ENCODE measurements around the gene BAHCC1. TPM values are rescaled to one million over a fixed set of nuclear protein-coding genes. Genes with fewer than 3 reads are reported as not detected.

BAHCC1 gene
- total RNA-seq, 1 experiment from 2014 or later: 9.6 TPM

DNA sequence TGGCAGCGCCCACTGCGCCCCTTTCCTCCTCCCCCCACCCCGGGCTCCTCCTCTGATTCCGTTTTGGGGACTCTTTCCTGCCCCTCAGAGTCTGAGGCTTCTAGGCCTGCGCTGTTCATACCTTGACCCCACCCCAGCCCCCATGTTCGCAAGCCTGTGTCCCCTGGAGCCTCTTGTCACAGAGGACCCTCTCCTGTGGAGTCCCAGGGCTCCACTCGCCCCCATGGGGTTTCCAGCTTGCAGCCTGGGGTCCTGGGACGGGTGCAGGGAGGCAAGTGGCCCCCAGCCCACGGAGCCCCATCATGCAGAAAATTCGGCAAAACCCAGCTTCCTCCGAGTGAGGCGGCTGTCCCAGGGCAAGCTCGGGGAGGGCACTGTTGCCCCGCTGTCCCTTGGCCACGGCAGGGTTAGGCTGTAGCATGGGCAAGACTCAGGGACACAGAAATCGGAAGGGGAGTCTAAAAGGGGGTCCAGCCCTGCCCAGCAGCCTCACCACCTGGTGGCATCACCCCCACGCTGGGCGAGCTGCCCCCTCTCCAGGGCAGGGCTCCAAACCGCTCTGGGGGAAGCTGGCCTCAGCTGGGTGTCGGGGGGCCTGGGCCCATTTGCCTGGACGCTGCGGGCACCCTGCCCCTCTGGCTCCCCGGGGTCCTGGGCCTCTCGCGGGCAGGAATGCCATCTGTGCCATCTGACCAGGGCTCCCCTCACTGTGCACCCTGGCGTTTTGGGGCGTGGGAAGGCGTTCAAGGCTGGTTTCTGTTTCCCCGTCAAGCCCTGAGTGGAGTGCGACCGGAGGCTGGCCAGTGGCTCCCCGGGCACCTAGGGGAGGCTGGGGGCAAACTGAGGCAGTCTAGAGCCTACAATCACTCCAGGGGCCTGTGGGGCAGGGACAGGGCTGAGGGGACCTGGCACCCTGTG is 11.5 kb upstream of the BAHCC1 start:
- in situ Hi-C loops (cut with HindIII; ENCODE audit: low sequenced_read_pairs): no loop called here
- DNase-seq (ENCODE audit: low spot score): no peak

DNA sequence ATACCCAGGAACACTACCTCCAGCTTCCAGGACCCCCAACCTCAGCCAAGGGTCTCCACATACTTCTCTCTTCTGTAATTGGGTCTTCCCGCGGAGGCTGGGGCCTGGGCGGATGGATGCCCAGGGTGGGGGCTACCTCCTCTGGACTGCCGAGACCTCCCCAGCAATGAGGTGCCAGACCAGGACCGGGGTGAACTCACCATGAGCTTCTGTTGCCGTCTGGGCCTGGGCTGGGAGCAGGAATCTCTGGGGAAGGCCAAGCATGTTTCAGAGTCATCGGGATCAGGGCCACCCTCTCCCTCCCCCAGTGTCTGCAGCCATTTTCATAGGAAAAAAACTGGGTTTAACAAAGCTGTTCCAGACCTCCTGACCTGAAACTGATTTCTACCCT is 10.3 kb upstream of the BAHCC1 start:
- no peak for DNase-seq (ENCODE audit: low spot score)
- in situ Hi-C loops (cut with HindIII; ENCODE audit: low sequenced_read_pairs): no loop called here

DNA sequence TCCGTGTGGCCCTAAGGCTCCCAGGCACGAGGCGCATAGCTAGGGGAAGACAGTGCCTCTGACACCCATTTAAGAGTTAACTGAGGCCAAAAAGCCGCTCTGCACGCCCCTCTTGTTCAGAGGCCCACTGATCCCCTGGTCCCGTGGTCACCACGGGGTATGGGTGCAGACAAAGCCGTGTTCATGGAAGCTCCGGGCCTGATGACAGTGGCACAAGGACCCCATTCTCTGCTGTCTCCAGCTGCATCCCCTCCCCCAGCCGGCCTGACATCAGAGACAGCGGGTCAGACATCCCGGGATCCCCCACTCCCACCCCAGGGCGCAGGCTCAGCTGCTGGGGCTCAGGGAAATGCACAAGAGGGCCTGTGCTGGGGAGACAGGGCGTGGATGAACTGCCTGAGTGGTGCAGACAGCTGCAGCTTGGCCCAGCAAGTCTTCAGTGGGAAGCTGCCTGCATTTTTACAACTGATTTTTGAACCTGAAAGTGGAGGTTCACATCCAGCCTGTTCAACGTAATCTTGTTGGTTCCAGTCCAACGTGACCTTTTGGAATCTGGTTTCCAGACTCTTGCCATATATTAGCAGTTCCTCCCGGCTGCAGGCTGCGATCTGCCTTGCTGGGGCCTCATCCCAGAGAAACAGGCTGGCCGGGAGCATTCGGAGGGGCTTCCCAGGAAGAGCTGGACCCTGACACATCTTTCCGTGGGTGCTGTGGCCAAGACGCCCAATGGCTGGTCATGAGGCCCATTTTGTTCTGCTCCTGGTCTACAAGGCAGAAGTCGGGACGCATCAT is 9.7 kb upstream of the BAHCC1 start:
- DNase-seq (ENCODE audit: low spot score): peak; percentile 28
- in situ Hi-C loops (cut with HindIII; ENCODE audit: low sequenced_read_pairs): no loop called here

DNA sequence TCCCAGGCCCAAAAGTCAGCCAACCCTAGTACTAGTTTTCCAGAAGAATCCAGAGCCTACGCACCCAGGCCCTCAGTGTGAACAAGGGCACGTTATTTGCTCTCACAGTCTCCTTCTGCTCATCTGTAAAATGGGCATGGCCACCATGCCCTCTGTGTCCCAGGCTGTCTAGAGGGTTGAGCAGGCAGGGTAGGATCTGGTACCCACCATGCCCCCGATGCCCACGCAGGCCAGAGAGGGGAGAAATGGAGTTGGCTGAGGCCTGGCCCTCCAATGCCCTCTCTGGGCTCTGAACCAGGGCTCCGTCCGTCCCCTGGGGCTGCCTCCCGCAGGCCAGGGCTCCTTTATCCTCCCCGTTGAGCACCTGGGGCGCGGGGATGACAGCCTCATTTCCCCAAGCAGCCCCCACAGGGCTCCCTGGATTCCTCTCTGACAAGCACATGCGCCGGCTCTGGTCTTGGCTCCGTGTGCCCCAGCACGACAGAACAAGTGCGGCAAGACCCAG is 9.1 kb upstream of the BAHCC1 start:
- DNase-seq (ENCODE audit: low spot score): peak; percentile 34
- in situ Hi-C loops (cut with HindIII; ENCODE audit: low sequenced_read_pairs): no loop called here

DNA sequence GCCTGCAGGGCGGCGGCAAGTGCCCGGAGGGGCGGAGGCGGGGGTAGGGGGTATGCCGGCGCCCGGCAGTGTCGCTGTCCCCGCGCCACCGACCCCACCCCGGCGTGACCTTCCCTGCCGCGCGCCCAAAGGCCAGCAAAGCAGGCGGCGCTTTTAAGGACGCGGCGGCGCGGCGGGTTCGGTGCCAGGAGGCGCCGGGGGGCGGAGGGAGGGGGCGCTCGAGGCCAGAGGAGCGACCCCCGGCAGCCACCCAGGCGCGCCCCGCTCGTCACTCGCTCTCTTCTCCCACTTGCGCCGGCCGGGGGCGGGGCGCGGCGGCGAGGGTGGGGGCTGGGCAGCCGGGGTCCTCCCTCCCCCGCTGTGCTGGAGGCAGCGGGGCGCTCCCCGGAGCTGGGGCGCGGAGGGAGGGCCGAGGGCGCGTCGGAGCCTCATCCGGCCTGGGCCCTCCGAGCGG is 8.6 kb upstream of the BAHCC1 start:
- no peak for DNase-seq (ENCODE audit: low spot score)
- in situ Hi-C loops (cut with HindIII; ENCODE audit: low sequenced_read_pairs): no loop called here

DNA sequence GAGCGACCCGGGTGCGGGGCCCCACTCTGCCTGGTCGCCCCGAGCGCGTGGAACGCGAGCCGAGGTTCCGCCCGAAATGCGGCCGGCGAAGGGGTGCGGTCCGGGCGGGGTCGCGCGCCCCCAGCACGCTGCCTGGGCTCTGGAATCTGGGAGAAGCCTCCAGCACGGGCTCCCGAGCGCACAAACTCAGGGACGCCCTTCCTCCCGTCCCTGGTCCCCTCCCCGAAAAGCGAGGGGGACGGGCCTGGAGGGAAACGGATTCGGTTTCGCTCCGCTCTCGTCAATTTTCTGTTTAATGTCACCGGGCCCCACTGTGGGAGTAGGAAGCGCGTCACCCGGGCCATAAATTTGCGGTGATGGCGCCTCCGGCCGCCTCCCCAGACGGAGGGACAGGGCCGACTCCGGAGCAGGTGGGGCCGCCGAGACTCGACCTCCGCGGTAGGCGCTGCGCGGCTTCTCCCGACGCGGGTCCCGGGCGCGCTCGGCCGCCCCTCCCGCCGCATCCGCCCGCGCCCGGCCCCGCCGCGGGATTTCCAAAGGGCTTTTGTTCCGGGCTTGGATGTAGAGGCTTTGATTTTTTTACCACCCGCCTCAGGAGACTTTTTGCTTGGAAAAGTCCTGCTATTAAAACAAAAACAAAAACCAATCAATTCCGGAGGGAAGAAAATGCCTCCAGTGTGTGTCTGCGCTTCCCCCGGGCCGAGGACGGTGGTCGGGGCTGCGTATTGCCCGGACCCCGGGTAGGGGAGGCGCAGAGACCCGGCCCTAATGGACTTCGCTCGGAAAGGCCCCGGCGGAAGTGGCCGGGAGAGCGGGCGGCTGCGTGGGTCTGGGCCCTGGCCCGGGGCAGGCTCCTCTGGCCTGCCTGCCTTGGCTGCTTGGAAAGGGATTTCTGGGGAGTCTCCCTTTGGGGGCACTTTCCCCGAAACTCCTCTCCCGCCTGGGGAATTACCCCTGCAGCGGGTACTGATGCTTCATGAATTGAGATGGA is 7.9 kb upstream of the BAHCC1 start:
- in situ Hi-C loops (cut with HindIII; ENCODE audit: low sequenced_read_pairs): no loop called here
- peak; percentile 46 for DNase-seq (ENCODE audit: low spot score)

DNA sequence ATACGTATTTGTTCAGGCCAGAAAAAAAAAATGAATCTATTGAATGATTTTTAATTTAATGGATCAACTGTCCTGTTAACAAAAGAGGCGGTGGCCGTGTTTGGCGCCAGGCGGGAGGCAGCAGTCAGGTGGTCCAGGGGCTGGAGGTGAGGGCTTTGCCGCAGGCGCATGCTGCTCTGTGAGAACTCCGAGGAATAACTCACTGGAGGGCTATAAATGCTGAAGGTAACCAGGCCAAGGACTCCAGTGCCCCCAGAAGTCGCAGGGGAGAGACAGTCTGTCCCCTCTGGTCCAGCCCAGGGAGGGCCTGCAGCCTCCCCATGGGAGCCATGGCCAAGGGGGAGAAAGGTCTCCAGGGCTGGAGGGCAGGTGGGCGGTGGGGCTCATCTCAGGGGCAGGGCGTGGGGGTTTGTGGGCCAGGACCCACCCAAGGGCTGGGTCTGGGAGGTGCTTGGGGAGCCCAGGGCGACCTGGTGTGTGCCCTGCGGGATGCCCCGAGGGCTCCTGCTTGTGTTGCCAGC is 7.1 kb upstream of the BAHCC1 start:
- in situ Hi-C loops (cut with HindIII; ENCODE audit: low sequenced_read_pairs): no loop called here
- DNase-seq (ENCODE audit: low spot score): peak; percentile 23

DNA sequence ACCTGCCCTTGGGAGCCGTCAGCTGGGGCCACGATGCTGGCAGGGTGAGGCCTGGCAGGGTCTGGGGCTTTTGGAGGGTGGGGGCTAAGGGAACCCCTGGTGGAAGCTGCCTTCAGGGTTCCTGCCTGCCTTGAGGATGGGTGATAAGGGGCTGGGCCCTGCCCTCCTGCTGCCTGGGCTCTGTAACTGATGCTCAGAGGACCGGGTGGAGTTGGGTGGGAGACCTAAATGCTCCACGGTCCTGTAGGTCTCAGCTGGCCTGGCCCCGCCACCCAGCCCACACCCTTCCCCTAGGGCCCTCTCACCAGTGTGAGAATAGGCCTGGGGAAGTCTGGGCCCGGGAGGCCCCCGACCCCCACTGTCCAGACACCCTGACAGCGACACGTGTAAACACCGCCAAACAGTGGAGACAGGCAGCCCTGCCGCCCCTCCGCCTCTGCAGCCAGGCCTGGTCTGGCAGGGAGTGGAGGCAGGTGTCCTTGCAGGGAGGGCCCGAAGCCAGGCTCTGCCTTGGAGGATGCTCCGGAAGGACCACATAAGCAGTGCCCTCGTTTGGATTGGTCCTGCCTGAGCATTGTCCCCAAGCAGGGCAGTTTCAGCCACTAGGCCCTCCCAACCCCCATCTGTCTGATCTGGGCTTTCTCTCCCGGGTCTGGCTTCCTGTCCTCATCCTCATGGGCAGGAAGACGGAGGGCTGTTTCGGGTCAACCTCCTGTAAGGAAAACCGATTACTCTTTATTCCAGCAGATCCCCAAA is 6.5 kb upstream of the BAHCC1 start:
- in situ Hi-C loops (cut with HindIII; ENCODE audit: low sequenced_read_pairs): no loop called here
- DNase-seq (ENCODE audit: low spot score): peak; percentile 98

DNA sequence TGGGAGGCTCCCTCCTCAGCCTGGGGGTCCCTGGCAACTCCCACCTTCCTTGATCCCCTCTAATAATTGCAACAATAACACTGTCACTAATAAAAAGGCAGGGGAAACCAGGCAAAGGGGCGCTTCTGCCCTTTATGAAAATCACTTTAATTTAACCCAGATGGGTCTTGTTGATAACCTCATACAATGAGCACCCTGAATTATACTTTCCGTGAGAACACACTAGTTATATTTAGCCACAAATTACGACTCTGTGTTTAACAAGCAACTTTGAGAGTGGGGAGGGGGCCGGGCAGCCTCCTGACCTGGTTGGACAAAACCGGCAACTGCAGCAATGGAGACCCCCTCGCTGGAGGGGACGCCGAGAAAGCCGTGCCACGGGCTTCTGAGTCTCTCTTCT is 5.7 kb upstream of the BAHCC1 start:
- in situ Hi-C loops (cut with HindIII; ENCODE audit: low sequenced_read_pairs): no loop called here
- DNase-seq (ENCODE audit: low spot score): no peak

DNA sequence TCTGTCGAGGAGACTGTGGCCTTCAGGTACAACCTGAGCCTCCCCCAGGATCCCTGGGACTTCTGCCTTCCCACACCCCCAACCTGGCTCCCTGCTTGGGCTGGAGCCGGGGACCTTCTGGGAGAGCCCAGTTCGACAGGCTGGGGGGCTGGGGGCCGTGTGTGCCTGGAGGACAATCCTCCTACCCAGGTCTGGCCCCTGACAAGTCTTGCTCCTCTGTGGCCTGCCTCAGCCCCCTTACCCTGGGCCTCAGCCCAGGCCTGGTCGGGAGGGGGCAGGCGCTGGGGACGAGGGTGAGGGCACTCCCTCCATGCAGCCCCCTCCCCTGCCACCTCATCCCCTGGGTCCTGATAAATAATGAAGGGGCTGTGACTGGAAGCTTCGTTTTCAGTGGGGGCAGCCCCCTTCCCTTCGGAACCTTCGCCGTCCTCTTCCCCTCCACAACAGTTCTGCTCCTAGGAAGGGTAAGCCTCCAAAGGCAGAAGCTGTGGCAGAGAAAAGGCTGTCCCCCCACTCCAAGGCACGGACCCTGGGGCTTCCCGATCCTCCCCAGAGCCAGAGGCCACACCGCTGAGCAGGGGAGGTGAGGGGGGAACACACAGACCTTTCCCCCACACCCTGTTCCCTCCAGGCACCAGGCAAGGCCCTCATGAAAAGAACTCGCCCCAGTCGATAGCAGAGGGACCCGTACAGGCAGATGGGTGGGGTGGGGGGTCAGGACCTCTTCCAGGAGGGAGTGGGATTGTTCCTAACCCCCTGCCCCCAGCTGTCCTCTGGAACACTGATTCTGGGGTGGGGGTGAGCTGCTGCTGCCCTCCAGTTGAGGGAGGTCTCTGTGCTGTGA is 5.0 kb upstream of the BAHCC1 start:
- in situ Hi-C loops (cut with HindIII; ENCODE audit: low sequenced_read_pairs): no loop called here
- DNase-seq (ENCODE audit: low spot score): no peak

DNA sequence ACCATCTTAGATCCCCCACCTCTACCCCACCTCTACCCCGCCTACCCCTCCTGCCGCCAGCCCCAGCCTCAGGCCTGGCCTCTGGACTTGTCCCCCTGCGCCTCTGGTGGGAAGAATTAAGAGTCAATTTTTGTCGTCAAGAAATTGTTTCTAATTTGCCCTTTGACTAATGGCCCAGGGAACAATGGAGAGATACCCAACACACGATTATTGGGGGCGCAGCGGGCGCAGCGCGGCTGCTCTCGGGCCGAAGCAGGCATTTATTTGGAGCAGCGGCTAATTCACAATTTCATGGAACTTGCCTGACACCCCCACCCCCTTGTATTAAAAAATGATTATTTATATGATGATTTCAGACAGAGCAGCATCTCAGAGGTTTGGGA is 4.4 kb upstream of the BAHCC1 start:
- in situ Hi-C loops (cut with HindIII; ENCODE audit: low sequenced_read_pairs): no loop called here
- no peak for DNase-seq (ENCODE audit: low spot score)

DNA sequence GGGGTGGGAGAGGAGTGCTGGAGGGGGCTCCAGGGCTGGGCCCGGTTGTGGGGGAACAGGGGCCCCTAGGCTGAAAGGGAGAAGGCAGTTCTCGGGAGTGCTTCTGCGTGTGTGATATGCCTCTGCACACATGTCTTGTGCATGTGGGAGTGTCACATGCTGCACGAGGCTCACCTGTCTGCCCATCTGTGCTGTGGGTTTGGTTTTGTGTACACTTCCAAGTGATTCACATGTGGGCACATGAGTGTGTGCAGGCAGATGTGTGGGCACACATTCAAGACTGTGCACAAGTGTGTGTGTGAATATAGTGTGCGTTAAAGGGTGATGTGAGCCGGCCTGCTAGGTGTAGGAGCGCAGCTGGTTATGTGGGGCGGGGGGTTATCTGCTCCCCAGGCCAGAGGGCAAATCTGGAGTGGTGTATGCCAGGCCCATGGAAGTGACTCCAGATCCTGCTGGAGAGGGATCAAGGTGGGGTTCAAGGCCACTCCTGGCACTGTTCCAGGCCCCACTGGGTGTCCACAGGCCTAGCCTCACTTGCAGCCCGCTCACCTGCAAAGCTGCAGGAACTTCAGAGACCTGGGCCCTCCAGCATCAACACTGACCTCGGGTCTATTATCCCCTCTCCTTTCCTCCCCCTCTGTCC is 3.8 kb upstream of the BAHCC1 start:
- DNase-seq (ENCODE audit: low spot score): peak; percentile 15
- in situ Hi-C loops (cut with HindIII; ENCODE audit: low sequenced_read_pairs): no loop called here

DNA sequence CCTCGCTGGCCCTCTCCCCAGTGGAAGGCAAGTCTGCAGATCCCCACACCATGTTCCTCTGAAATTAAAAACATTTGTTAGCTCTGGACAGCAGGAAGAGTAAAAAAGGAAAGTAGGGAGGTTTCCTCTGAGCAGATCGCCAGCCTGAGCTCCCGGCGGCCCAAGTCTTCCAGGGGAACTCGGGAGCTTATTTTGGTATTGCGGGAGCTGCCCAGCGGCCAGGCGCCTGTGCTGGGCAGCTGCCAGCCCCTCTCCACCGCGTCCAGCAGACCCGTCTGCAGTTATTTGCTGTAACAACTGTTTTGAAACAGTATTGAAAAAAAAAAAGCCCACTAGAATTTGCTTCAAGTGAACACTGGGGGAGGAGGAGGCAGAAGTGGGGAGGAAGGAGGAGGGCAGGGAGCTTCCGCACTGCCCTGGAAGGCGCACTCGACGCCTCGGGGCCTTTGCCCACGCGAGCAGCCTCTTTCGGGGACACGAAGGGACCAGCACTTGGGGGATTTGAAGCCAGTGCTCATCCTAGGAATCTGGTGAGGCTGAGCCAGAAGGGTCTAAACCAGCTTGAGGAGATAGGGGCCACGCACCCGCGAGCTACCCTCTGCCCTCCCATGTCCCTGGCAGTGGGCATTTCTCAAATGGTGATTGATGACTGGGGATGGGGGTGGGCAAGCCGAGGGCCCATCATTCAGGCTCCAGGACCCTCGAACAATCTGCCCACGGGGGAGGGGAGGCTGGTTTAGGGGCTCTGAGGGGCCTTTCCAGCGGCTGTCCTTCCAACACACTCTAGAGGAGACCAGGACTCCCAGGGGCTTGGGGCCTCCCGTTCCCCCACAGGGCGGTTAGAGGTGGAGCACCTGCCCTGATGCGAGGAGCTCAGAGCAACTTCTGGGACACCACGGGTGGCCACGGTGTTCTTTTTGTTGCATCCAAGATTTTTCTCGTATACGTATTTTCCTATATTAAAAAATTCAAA is 3.0 kb upstream of the BAHCC1 start:
- peak; percentile 58 for DNase-seq (ENCODE audit: low spot score)

DNA sequence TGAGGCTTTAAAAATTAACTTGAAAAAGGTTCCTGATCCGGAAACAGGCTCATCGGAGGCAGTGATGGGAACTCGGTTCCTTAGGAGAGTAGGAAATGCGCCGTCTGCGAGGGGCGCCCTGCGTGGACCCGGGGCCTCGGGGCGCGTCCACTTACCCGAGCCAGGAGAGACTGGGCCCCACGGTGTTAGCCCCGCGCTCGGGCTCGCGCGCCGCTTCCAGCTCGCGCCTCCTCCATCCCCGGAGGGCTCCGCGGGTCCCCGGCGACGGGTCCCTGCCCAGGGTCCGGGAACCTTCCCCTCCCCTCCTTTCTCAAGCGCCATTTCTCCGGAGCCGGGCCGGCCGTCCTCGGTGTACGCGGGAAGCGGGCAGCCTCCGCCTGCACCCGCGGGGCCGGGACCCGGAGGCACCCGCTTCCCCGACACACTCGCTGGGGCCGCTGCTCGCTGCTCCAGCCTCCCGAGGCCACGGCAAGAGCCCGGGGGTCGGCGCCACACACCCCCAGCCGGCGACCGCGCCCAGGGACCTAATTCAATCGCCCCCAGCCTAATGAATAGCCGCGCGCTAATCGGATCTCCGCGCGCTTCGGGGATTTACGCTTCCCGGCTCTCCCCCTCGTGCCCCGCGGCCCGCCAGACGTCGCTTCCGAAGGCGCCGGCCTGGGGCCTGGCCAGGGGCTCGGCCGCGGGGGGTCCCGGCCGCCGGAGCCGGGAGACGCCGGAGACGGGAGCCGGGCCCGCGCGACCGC is 2.2 kb upstream of the BAHCC1 start:
- in situ Hi-C loops (cut with HindIII; ENCODE audit: low sequenced_read_pairs): no loop called here
- no peak for DNase-seq (ENCODE audit: low spot score)

More for the DNA sequence above, 3.0 kb upstream of the BAHCC1 start:
- in situ Hi-C loops (cut with HindIII; ENCODE audit: low sequenced_read_pairs): no loop called here
